Colon (tissue), 2 donors: ENCODE measurements around the gene ADCY2.

Experiments
- FAIRE-seq: peaks from 2 replicates; lab custom pipeline; 2012; peaks lifted over from hg19 to GRCh38; lab: Jason Lieb, UNC
- donor health status: control.
- donor health status: control.

The ADCY2 gene

GRCh38 chr5:7844901-7845300 is 449.0 kb downstream of the ADCY2 start:
- FAIRE-seq, result no peak

- FAIRE-seq, result no peak
These were observed 449.6 kb downstream of the ADCY2 start for GRCh38 chr5:7845557-7845956.

GRCh38 chr5:7846327-7846726 is 450.4 kb downstream of the ADCY2 start:
- FAIRE-seq, result no peak

GRCh38 chr5:7848296-7848695 is 452.4 kb downstream of the ADCY2 start:
- no peak for FAIRE-seq

GRCh38 chr5:7849681-7850394 is 453.9 kb downstream of the ADCY2 start:
- no peak for FAIRE-seq

GRCh38 chr5:7850395-7851239 is 454.7 kb downstream of the ADCY2 start, which contains the start of gene CFAP90:
TSS of gene CFAP90 (minus strand) at chr5:7851133. CDS start at chr5:7851021, 112 bp downstream.
- FAIRE-seq, result no peak

- no peak for FAIRE-seq
These were observed 455.3 kb downstream of the ADCY2 start for GRCh38 chr5:7851240-7851592.

GRCh38 chr5:7851617-7852289 is 455.8 kb downstream of the ADCY2 start:
- FAIRE-seq, result no peak

- no peak for FAIRE-seq
These were observed 456.6 kb downstream of the ADCY2 start for GRCh38 chr5:7852542-7852941.

GRCh38 chr5:7852988-7853387 is 457.1 kb downstream of the ADCY2 start:
- no peak for FAIRE-seq

- FAIRE-seq, result no peak
These were observed 459.7 kb downstream of the ADCY2 start for GRCh38 chr5:7855611-7856010.

- no peak for FAIRE-seq
These were observed 460.9 kb downstream of the ADCY2 start for GRCh38 chr5:7856855-7857254.

- no peak for FAIRE-seq
These were observed 461.4 kb downstream of the ADCY2 start for GRCh38 chr5:7857361-7857760.

GRCh38 chr5:7857926-7858632 is 462.1 kb downstream of the ADCY2 start:
- no peak for FAIRE-seq

GRCh38 chr5:7866196-7866595 is 470.3 kb downstream of the ADCY2 start:
- FAIRE-seq, result no peak

GRCh38 chr5:7867260-7867659 is 471.3 kb downstream of the ADCY2 start:
- no peak for FAIRE-seq

- FAIRE-seq, result no peak
These were observed 472.5 kb downstream of the ADCY2 start for GRCh38 chr5:7868427-7868772.

GRCh38 chr5:7868773-7869473 is 473.0 kb downstream of the ADCY2 start, which contains the start of the genes FASTKD3 and MTRR:
TSS of gene FASTKD3 (minus strand) at chr5:7869031. CDS start at chr5:7868083, 948 bp downstream.
TSS of gene MTRR (plus strand) at chr5:7869148. CDS start at chr5:7870795, 1,647 bp downstream.
- no peak for FAIRE-seq

GRCh38 chr5:7869474-7870136 is 473.7 kb downstream of the ADCY2 start:
- FAIRE-seq, result no peak

- no peak for FAIRE-seq
These were observed 475.7 kb downstream of the ADCY2 start for GRCh38 chr5:7871653-7872052.
